OCI-LY7 (cell line): Measurements from ENCODE around the gene POU2AF1. TPM values are rescaled to one million over a fixed set of nuclear protein-coding genes. Genes with fewer than 3 reads are reported as not detected.

Experiments
- BruUV-seq: library from RNA; stranded (reverse); fragments of 400-500 nt; replicated peaks from 2 replicates; lab custom pipeline; 2021; lab: Mats Ljungman, UMichigan
- CTCF ChIA-PET: fragments of 300-600 bp; sonication (Branson Sonifier 250); formaldehyde crosslinking; loops from one replicate; lab custom pipeline; 2022; ENCODE audit warnings: antibody characterized with exemption; ENCODE audit not compliant: unreplicated experiment; lab: Charles Lee
- POLR2A ChIA-PET: fragments of 300-600 bp; sonication (Branson Sonifier 250); formaldehyde crosslinking; loops from one replicate; lab custom pipeline; 2022; ENCODE audit warnings: antibody characterized with exemption; lab: Charles Lee
- DNase-seq: peaks from one replicate; pipeline ENCODE4 v3.0.0-alpha.2; 2015; ENCODE audit warnings: low spot score
- H2AFZ ChIP-seq: fragments of 200-600 bp; sonication (generic), shearing (Covaris generic); 2 replicates; pipeline ENCODE4 v1.6.1; 2014; ENCODE audit warnings: mild to moderate bottlenecking, antibody characterized with exemption, low read length, moderate library complexity
- H3K27ac ChIP-seq: fragments of 200-600 bp; sonication (generic); 2 replicates; pipeline ENCODE4 v1.5.1; 2014; ENCODE audit warnings: mixed run types, low read depth, mild to moderate bottlenecking, moderate library complexity, low read length, inconsistent platforms; ENCODE audit not compliant: poor library complexity, severe bottlenecking
- H3K36me3 ChIP-seq: fragments of 200-600 bp; sonication (generic); 2 replicates; pipeline ENCODE4 v1.6.1; 2014; ENCODE audit warnings: mild to moderate bottlenecking, antibody characterized with exemption, low read length, moderate library complexity, mixed read lengths; ENCODE audit not compliant: insufficient read depth
- H3K4me1 ChIP-seq: fragments of 200-600 bp; sonication (generic); 2 replicates; pipeline ENCODE4 v1.5.1; 2014; ENCODE audit warnings: mild to moderate bottlenecking, low read length; ENCODE audit not compliant: insufficient read depth, poor library complexity, severe bottlenecking
- H3K4me2 ChIP-seq: fragments of 200-600 bp; sonication (generic); 2 replicates; pipeline ENCODE4 v1.6.1; 2014; ENCODE audit warnings: mild to moderate bottlenecking, low read length
- H3K4me3 ChIP-seq: fragments of 200-600 bp; sonication (generic); 2 replicates; pipeline ENCODE4 v1.5.1; 2014; ENCODE audit warnings: mild to moderate bottlenecking, low read depth, low read length; ENCODE audit not compliant: poor library complexity, severe bottlenecking
- H3K79me2 ChIP-seq: fragments of 200-600 bp; sonication (generic); 2 replicates; pipeline ENCODE4 v1.6.1; 2016; ENCODE audit warnings: low read depth, mild to moderate bottlenecking, low read length, moderate library complexity, mixed read lengths; ENCODE audit not compliant: insufficient read depth
- H3K9me2 ChIP-seq: fragments of 200-600 bp; sonication (generic); 2 replicates; pipeline ENCODE4 v1.6.1; 2016; ENCODE audit warnings: mild to moderate bottlenecking, low read length, mixed read lengths; ENCODE audit not compliant: insufficient read depth
- H3K9me3 ChIP-seq: fragments of 200-600 bp; sonication (generic); 2 replicates; pipeline ENCODE4 v1.6.1; 2014; ENCODE audit warnings: mild to moderate bottlenecking, mixed run types, low read length, mixed read lengths
- H4K20me1 ChIP-seq: fragments of 200-600 bp; sonication (generic); 2 replicates; pipeline ENCODE4 v1.6.1; 2014; ENCODE audit warnings: mild to moderate bottlenecking, antibody characterized with exemption, low read length, moderate library complexity, mixed read lengths; ENCODE audit not compliant: insufficient read depth
- CTCF ChIP-seq: fragments of 200-600 bp; sonication (generic); conservative IDR thresholded peaks from 2 replicates; pipeline ENCODE4 v1.5.1; 2014; ENCODE audit warnings: mild to moderate bottlenecking, antibody characterized with exemption, low read length, moderate library complexity, mixed read lengths
- EZH2phosphoT487 ChIP-seq: fragments of 200-600 bp; sonication (generic); IDR thresholded peaks from 2 replicates; pipeline ENCODE4 v1.6.1; 2018; ENCODE audit warnings: low read depth, borderline replicate concordance, mild to moderate bottlenecking, mixed run types, antibody characterized with exemption, low read length, moderate library complexity, mixed read lengths
- intact Hi-C: fragments of 100-400 bp; cut with micrococcal nuclease; formaldehyde crosslinking; loops from one replicate; pipeline ENCODE4 v1.10.0; 2022; ENCODE audit not compliant: unreplicated experiment
- total RNA-seq, 2 experiments: library from RNA; depleted of rRNA in 1 of 2; stranded (reverse); fragments of >200 nt in 1 of 2; shearing (Covaris generic) in 1 of 2; gene quantifications; 2 replicates each; pipeline ENCODE4 v1.2.3, GENCODE V29; 2014 to 2022

Gene POU2AF1
- total RNA-seq, 2 experiments from 2014 or later, result 86.1 to 285 TPM

GRCh38 chr11:111427471-111427912 lies 48.4 kb upstream of the POU2AF1 start:
- no peak for DNase-seq
- no peak overlapping the region for H3K4me3 ChIP-seq
- POLR2A ChIA-PET, result interaction anchor here (0.6 to 5.0 kb wide), 8 partner anchors 11 to 150 kb away, joined by 3 to 39 read pairs (median 5); no protein-coding TSS in a partner anchor
- no peaks in the 10 kb centered on the region for H4K20me1 ChIP-seq
- BruUV-seq, result no TSS peak
- no peaks in the 10 kb centered on the region for H3K9me2 ChIP-seq
- TF ChIP-seq CTCF (no peak), EZH2phosphoT487 (no peak)
- H3K4me2 ChIP-seq, result peak overlapping the region; percentile 24; the same call in 1 of the 2 replicates
- no peaks in the 10 kb centered on the region for H3K36me3 ChIP-seq
- H3K4me1 ChIP-seq, result peaks cover 40% of the 10 kb centered on the region
- no peak overlapping the region for H3K27ac ChIP-seq
- H3K79me2 ChIP-seq, result no peaks in the 10 kb centered on the region
- CTCF ChIA-PET, result interaction anchor here (0.7 to 3.6 kb wide), 6 partner anchors 11 to 155 kb away, joined by 3 to 22 read pairs (median 3); no protein-coding TSS in a partner anchor
- no peaks in the 10 kb centered on the region for H3K9me3 ChIP-seq
- H2AFZ ChIP-seq, result peak overlapping the region; percentile 11; the same call in 1 of the 2 replicates
- intact Hi-C loops, result loop anchor here (5.0 kb wide), 1 partner anchor 995 kb away; no protein-coding TSS in a partner anchor

DNA sequence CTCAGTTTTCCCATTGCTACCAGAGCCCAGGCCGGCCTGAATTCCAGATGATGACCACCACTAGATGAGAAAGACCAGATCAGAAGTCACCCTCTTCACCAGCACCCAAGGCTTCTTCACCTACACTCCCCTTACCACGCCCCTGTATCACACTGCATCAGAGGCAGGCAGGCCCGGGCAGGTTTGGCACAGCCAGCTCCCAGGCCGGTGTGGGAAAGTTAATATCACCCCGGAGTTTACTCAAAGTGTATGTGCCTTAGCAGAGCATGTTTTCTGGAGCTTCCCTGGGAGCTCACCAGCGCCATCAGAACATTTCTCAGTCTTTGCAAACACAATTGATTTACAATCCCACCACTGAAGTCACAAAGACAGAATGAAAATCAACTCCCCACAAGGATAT lies 47.5 kb upstream of the POU2AF1 start:
- intact Hi-C loops, result loop anchor here (5.0 kb wide), 1 partner anchor 994 kb away; no protein-coding TSS in a partner anchor
- ChIA-PET CTCF (interaction anchor here (1.1 to 3.4 kb wide), 2 partner anchors 12 to 15 kb away, joined by 3 to 22 read pairs; no protein-coding TSS in a partner anchor), POLR2A (interaction anchor here (0.8 to 5.0 kb wide), 6 partner anchors 9 to 148 kb away, joined by 3 to 39 read pairs (median 6); no protein-coding TSS in a partner anchor)
- Histone ChIP-seq H3K27ac (no peak overlapping the region), H3K4me1 (peaks cover 49% of the 10 kb centered on the region), H4K20me1 (no peaks in the 10 kb centered on the region), H2AFZ (no peak overlapping the region), H3K9me3 (no peaks in the 10 kb centered on the region), H3K79me2 (no peaks in the 10 kb centered on the region), H3K9me2 (no peaks in the 10 kb centered on the region), H3K4me2 (no peak overlapping the region), H3K36me3 (no peaks in the 10 kb centered on the region), H3K4me3 (no peak overlapping the region)
- DNase-seq, result no peak
- TF ChIP-seq EZH2phosphoT487 (no peak), CTCF (no peak)
- BruUV-seq, result no TSS peak
